HepG2 (cell line): ENCODE results near the gene ACTL7B. TPM values are rescaled to one million over a fixed set of nuclear protein-coding genes. Genes with fewer than 3 reads are reported as not detected.
A peak's percentile ranks its signal among the peaks of the same experiment; 100 is the strongest.

Experiments used
- CTCF ChIP-seq: sonication (generic); formaldehyde crosslinking; IDR thresholded peaks from 2 replicates; pipeline ENCODE4 v1.5.0; 2020; ENCODE audit warnings: mild to moderate bottlenecking, missing genetic modification reagents, moderate library complexity
- FUBP1 ChIP-seq: sonication (generic); formaldehyde crosslinking; IDR thresholded peaks from 2 replicates; pipeline ENCODE4 v1.5.1; 2020; ENCODE audit warnings: missing genetic modification reagents, mild to moderate bottlenecking, borderline replicate concordance
- IRF2 ChIP-seq: IDR thresholded peaks from 2 replicates; pipeline ENCODE4 v1.6.1; 2018; ENCODE audit warnings: missing genetic modification reagents, missing compliant biosample characterization
- MAFG ChIP-seq: sonication (generic); formaldehyde crosslinking; IDR thresholded peaks from 2 replicates; pipeline ENCODE4 v1.5.1; 2020; ENCODE audit warnings: mild to moderate bottlenecking, missing genetic modification reagents
- MXD1 ChIP-seq: sonication (generic); formaldehyde crosslinking; IDR thresholded peaks from 2 replicates; pipeline ENCODE4 v1.4.0; 2020; ENCODE audit warnings: mild to moderate bottlenecking, missing genetic modification reagents
- RELA ChIP-seq: sonication (generic); formaldehyde crosslinking; IDR thresholded peaks from 2 replicates; pipeline ENCODE4 v1.4.0; 2020; ENCODE audit warnings: missing genetic modification reagents
- SOX5 ChIP-seq: IDR thresholded peaks from 2 replicates; pipeline ENCODE4 v1.6.1; 2016; ENCODE audit warnings: borderline replicate concordance
- TERF1 ChIP-seq: sonication (generic); formaldehyde crosslinking; IDR thresholded peaks from 2 replicates; pipeline ENCODE4 v1.8.0; 2022; ENCODE audit warnings: mild to moderate bottlenecking, missing genetic modification reagents, moderate library complexity
- ZFP62 ChIP-seq: sonication (generic); formaldehyde crosslinking; IDR thresholded peaks from 2 replicates; pipeline ENCODE4 v1.4.0; 2020; ENCODE audit warnings: missing genetic modification reagents
- ZFP90 ChIP-seq: sonication (generic); formaldehyde crosslinking; IDR thresholded peaks from 2 replicates; pipeline ENCODE4 v1.8.0; 2022; ENCODE audit warnings: missing genetic modification reagents, mild to moderate bottlenecking, inconsistent platforms, borderline replicate concordance
- ZNF382 ChIP-seq: sonication (generic); formaldehyde crosslinking; IDR thresholded peaks from 2 replicates; pipeline ENCODE4 v1.5.0; 2020; ENCODE audit warnings: missing genetic modification reagents, mild to moderate bottlenecking, borderline replicate concordance
- ZNF451 ChIP-seq: sonication (generic); formaldehyde crosslinking; IDR thresholded peaks from 2 replicates; pipeline ENCODE4 v1.5.0; 2020; ENCODE audit warnings: mild to moderate bottlenecking, missing genetic modification reagents
- polyA plus RNA-seq, 8 experiments: library from polyadenylated mRNA; depleted of rRNA in 3 of 8; stranded (reverse) in 7 of 8; unstranded in 1 of 8; fragments of >200 nt; fragmentation: Illumina TruSeq in 4 of 8; extraction: Trizol in 4 of 8; gene quantifications; 2 replicates each; pipeline versions ENCODE4 v1.2.1 to v1.2.3, GENCODE V29; 2011 to 2016; ENCODE audit warnings: low read depth in 4 of 8, missing spikeins in 1 of 8, mixed read lengths in 1 of 8; ENCODE audit not compliant: insufficient read depth in 1 of 8
- total RNA-seq, 5 experiments: library from RNA; depleted of rRNA; stranded (reverse); fragments of >200 nt; fragmentation: Illumina TruSeq; extraction: Trizol; gene quantifications; 2 replicates each; pipeline ENCODE4 v1.2.3, GENCODE V29; 2016; ENCODE audit warnings: low read depth in 1 of 5
- TF ChIP-seq, protein P1 (sequence below): sonication (generic); formaldehyde crosslinking; IDR thresholded peaks from 2 replicates; pipeline ENCODE4 v1.9.0; 2021; ENCODE audit warnings: missing genetic modification reagents, borderline replicate concordance

Gene ACTL7B
- total and polyA plus RNA-seq, 2 of the 13 experiments (the other 11 are each of a cell fraction or from before 2014, with no cell fraction given) = 0.07 to 0.11 TPM

- TF ChIP-seq RELA = no peak
- TF ChIP-seq IRF2 (CRISPR knock-in tag) = peak; percentile 71; the same call in 1 of the 2 replicates
- TF ChIP-seq ZFP90 (CRISPR knock-in tag) = no peak
- 0 out of 2 replicates have a peak, but pooled peaks have one; percentile 29 for TF ChIP-seq FUBP1 (CRISPR knock-in tag)
- TF ChIP-seq SOX5 (CRISPR knock-in tag) = peak; percentile 78
- no peak for TF ChIP-seq MAFG (CRISPR knock-in tag)
- no peak for TF ChIP-seq TERF1 (CRISPR knock-in tag)
- TF ChIP-seq CTCF (CRISPR knock-in tag) = peak; percentile 20; the same call in 1 of the 2 replicates
- TF ChIP-seq ZNF451 (CRISPR knock-in tag) = no peak
- TF ChIP-seq ZNF382 (CRISPR knock-in tag) = no peak
- TF ChIP-seq, protein P1, sequence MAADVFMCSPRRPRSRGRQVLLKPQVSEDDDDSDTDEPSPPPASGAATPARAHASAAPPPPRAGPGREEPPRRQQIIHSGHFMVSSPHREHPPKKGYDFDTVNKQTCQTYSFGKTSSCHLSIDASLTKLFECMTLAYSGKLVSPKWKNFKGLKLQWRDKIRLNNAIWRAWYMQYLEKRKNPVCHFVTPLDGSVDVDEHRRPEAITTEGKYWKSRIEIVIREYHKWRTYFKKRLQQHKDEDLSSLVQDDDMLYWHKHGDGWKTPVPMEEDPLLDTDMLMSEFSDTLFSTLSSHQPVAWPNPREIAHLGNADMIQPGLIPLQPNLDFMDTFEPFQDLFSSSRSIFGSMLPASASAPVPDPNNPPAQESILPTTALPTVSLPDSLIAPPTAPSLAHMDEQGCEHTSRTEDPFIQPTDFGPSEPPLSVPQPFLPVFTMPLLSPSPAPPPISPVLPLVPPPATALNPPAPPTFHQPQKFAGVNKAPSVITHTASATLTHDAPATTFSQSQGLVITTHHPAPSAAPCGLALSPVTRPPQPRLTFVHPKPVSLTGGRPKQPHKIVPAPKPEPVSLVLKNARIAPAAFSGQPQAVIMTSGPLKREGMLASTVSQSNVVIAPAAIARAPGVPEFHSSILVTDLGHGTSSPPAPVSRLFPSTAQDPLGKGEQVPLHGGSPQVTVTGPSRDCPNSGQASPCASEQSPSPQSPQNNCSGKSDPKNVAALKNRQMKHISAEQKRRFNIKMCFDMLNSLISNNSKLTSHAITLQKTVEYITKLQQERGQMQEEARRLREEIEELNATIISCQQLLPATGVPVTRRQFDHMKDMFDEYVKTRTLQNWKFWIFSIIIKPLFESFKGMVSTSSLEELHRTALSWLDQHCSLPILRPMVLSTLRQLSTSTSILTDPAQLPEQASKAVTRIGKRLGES (CRISPR knock-in tag) = no peak
- no peak for TF ChIP-seq ZFP62 (CRISPR knock-in tag)
- TF ChIP-seq MXD1 = no peak
These were observed 13.4 kb upstream of the ACTL7B start (continued) for GRCh38 chr9:108869092-108869725.
